Ovary (tissue), 9 donors: ENCODE data around the gene DSCAML1. TPM values are rescaled to one million over a fixed set of nuclear protein-coding genes. Genes with fewer than 3 reads are reported as not detected.

ENCODE experiments used
- DNase-seq, 5 donors: peaks; one replicate each; pipeline ENCODE4 v3.0.0-alpha.2; 2019 to 2020
- H3K27ac ChIP-seq, 2 donors: fragments of 200-600 bp; one replicate each; pipeline versions ENCODE4 v1.5.1 to v1.8.0; 2019 to 2022
- H3K27me3 ChIP-seq: fragments of 200-600 bp; one replicate; pipeline ENCODE4 v1.8.0; 2022
- H3K36me3 ChIP-seq: fragments of 200-600 bp; sonication (generic); one replicate; pipeline ENCODE4 v1.5.1; 2019
- H3K4me1 ChIP-seq: one replicate; pipeline ENCODE4 v1.8.1; 2013; ENCODE audit warnings: mild to moderate bottlenecking, moderate library complexity; ENCODE audit not compliant: insufficient read depth
- H3K4me3 ChIP-seq: fragments of 200-600 bp; sonication (generic); one replicate; pipeline ENCODE4 v1.5.1; 2017
- H3K9me3 ChIP-seq, 2 donors: fragments of 200-600 bp in 1 of 2; sonication (generic) in 1 of 2; one replicate each; pipeline versions ENCODE4 v1.5.1 to v1.8.1; 2013 to 2019; ENCODE audit warnings: mild to moderate bottlenecking in 1 of 2, moderate library complexity in 1 of 2
- CTCF ChIP-seq, 3 donors: fragments of 450-650 bp in 2 of 3; fragments of 200-600 bp in 1 of 3; IDR thresholded peaks; one replicate each; pipeline versions ENCODE4 v1.5.1 to v1.8.0; 2016 to 2022; ENCODE audit warnings: antibody characterized with exemption in 3 of 3, mild to moderate bottlenecking in 1 of 3
- EP300 ChIP-seq: sonication (generic); formaldehyde crosslinking; IDR thresholded peaks from one replicate; pipeline ENCODE4 v1.6.1; 2017; ENCODE audit warnings: antibody characterized with exemption
- POLR2A ChIP-seq: fragments of 450-650 bp; IDR thresholded peaks from one replicate; pipeline ENCODE4 v1.6.1; 2017; ENCODE audit warnings: antibody characterized with exemption, mild to moderate bottlenecking, moderate library complexity
- WGBS, 3 donors: extraction: QIAGEN DNeasy Blood & Tissue Kit in 1 of 3; methylation state at CpG; one replicate each; pipeline versions ENCODE4 v1.1.5 to v1.1.7; 2013 to 2017; 5-methylcytosine and 5-hydroxymethylcytosine counted together
- intact Hi-C, 4 donors: fragments of 100-400 bp; cut with DNase I; formaldehyde crosslinking; loops; one replicate each; pipeline versions ENCODE4 v1.11.0 to v1.15.1; 2022 to 2023
- polyA plus RNA-seq, 2 donors: library from polyadenylated mRNA; stranded (reverse); fragments of 200-250 nt in 1 of 2; fragments of 350-450 nt in 1 of 2; fragmentation: Illumina TruSeq in 1 of 2; extraction: RNeasy Lipid Tissue Mini Kit (QIAGEN cat#74804) in 1 of 2; gene quantifications; one replicate each; pipeline ENCODE4 v1.2.3, GENCODE V29; 2013 to 2014
- total RNA-seq, 7 donors: library from RNA; depleted of rRNA in 2 of 7; stranded (reverse); fragments of >200 nt in 2 of 7; fragmentation: NEBNext Ultra II Directional in 3 of 7; extraction: Animal tissue kit (Norgen Biotek cat#: 25700) in 3 of 7; gene quantifications; one replicate each; pipeline versions ENCODE4 v1.1.0 to v1.2.4, GENCODE V29; 2016 to 2023
- donor health status: DM: no; HTN: no; CAD: no; lungs with moderate emphysema.
- donor health status: DM: no; HTN: no; CAD: no.
- donor health status: Bipolar disorder and iron deficiency.
- donor health status: DM: yes; HTN: yes; CAD: no.
- donor health status: DM: no; HTN: no; CAD: no.
- donor health status: DM: yes; HTN: yes; CAD: no.

The DSCAML1 gene
- total and polyA plus RNA-seq, 9 donors, result 0.77 to 16.5 (median 10.6) TPM

GRCh38 chr11:117724621-117725020 lies 72.4 kb downstream of the DSCAML1 start:
- TF ChIP-seq EP300, result no peak
- Histone ChIP-seq H3K27me3 (no peaks in the 10 kb centered on the region), H3K4me1 (peaks cover 4% of the 10 kb centered on the region), H3K27ac (no peak overlapping the region), H3K36me3 (no peaks in the 10 kb centered on the region), H3K4me3 (no peak overlapping the region), H3K9me3 (no peaks in the 10 kb centered on the region)
- intact Hi-C loops, result no loop called here
- DNase-seq, result no peak

- Histone ChIP-seq H3K36me3 (no peaks in the 10 kb centered on the region), H3K27ac (no peak overlapping the region), H3K4me3 (no peak overlapping the region), H3K27me3 (no peaks in the 10 kb centered on the region), H3K4me1 (peaks cover 4% of the 10 kb centered on the region), H3K9me3 (no peaks in the 10 kb centered on the region)
- intact Hi-C loops, result no loop called here
- TF ChIP-seq EP300 (no peak), POLR2A (no peak), CTCF (IDR thresholded peaks at IDR 0.05) (no peak)
- no peak for DNase-seq
- WGBS, 3 donors, result 86 to 95% (median 94%) methylated on average over 5 of the region's 5 CpGs
Measured at GRCh38 chr11:117724104-117724503, 72.9 kb downstream of the DSCAML1 start.

GRCh38 chr11:117723277-117724024 lies 73.6 kb downstream of the DSCAML1 start:
- 24 to 32% (median 28%) methylated on average over 12 of the region's 12 CpGs for WGBS, 3 donors
- no peaks in the 10 kb centered on the region for H3K36me3 ChIP-seq
- H3K4me1 ChIP-seq, result peaks cover 4% of the 10 kb centered on the region
- no peak overlapping the region for H3K27ac ChIP-seq
- intact Hi-C loops, result no loop called here
- DNase-seq, result no peak
- H3K27me3 ChIP-seq, result no peaks in the 10 kb centered on the region
- no peaks in the 10 kb centered on the region for H3K9me3 ChIP-seq
- H3K4me3 ChIP-seq, result no peak overlapping the region
- TF ChIP-seq POLR2A, result no peak

- intact Hi-C loops, result no loop called here
- Histone ChIP-seq H3K9me3 (no peaks in the 10 kb centered on the region), H3K36me3 (no peaks in the 10 kb centered on the region), H3K27me3 (no peaks in the 10 kb centered on the region), H3K4me3 (no peak overlapping the region), H3K4me1 (peaks cover 4% of the 10 kb centered on the region), H3K27ac (no peak overlapping the region)
- TF ChIP-seq EP300 (no peak), CTCF (IDR thresholded peaks at IDR 0.05) (no peak), POLR2A (no peak)
- 32 to 38% (median 35%) methylated on average over 2 of the region's 2 CpGs for WGBS, 3 donors
- peak in 2 of 5 donors; percentile 28 to 29 for DNase-seq
Measured at GRCh38 chr11:117722082-117722481, 74.9 kb downstream of the DSCAML1 start.

GRCh38 chr11:117720061-117720511 lies 76.9 kb downstream of the DSCAML1 start:
- WGBS, 3 donors, result 79 to 86% (median 84%) methylated on average over 11 of the region's 11 CpGs
- no peak overlapping the region for H3K27ac ChIP-seq
- intact Hi-C loops, result no loop called here
- H3K9me3 ChIP-seq, result no peaks in the 10 kb centered on the region
- no peaks in the 10 kb centered on the region for H3K27me3 ChIP-seq
- no peaks in the 10 kb centered on the region for H3K36me3 ChIP-seq
- no peak for DNase-seq
- H3K4me3 ChIP-seq, result no peak overlapping the region
- peaks cover 4% of the 10 kb centered on the region for H3K4me1 ChIP-seq
- TF ChIP-seq CTCF (IDR thresholded peaks at IDR 0.05), result no peak
- TF ChIP-seq EP300, result no peak
